Calu3 (cell line): ENCODE results near the gene BEGAIN. TPM values are rescaled to one million over a fixed set of nuclear protein-coding genes. Genes with fewer than 3 reads are reported as not detected.

Experiments
- BruUV-seq: library from RNA; stranded (reverse); fragments of 400-500 nt; replicated peaks from 2 replicates; lab custom pipeline; 2021; lab: Mats Ljungman, UMichigan
- CTCF ChIA-PET: fragments of 300-600 bp; sonication (Branson Sonifier 250); formaldehyde crosslinking; loops from one replicate; lab custom pipeline; 2022; ENCODE audit warnings: antibody characterized with exemption; lab: Charles Lee
- DNase-seq: peaks from one replicate; pipeline ENCODE4 v3.0.0; 2022
- H3K27ac Mint-ChIP-seq: one replicate; pipeline ENCODE4 v1.8.0; 2022; ENCODE audit warnings: mixed read lengths; ENCODE audit not compliant: unreplicated experiment
- H3K27me3 Mint-ChIP-seq: one replicate; pipeline ENCODE4 v1.8.0; 2022; ENCODE audit warnings: mixed read lengths; ENCODE audit not compliant: unreplicated experiment
- H3K36me3 Mint-ChIP-seq: one replicate; pipeline ENCODE4 v1.8.0; 2022; ENCODE audit warnings: mild to moderate bottlenecking, moderate library complexity, mixed read lengths; ENCODE audit not compliant: insufficient read depth, unreplicated experiment
- H3K4me1 Mint-ChIP-seq: one replicate; pipeline ENCODE4 v1.8.0; 2022; ENCODE audit warnings: mild to moderate bottlenecking, low read depth, mixed read lengths; ENCODE audit not compliant: unreplicated experiment
- H3K4me3 Mint-ChIP-seq: one replicate; pipeline ENCODE4 v1.8.0; 2022; ENCODE audit warnings: mild to moderate bottlenecking, low read depth, moderate library complexity, mixed read lengths; ENCODE audit not compliant: unreplicated experiment
- H3K9me3 Mint-ChIP-seq: one replicate; pipeline ENCODE4 v1.8.0; 2022; ENCODE audit warnings: low read depth, mixed read lengths; ENCODE audit not compliant: unreplicated experiment
- CTCF ChIP-seq: fragments of 200-600 bp; IDR thresholded peaks from one replicate; pipeline ENCODE4 v1.8.0; 2022; ENCODE audit warnings: antibody characterized with exemption; ENCODE audit not compliant: unreplicated experiment
- intact Hi-C: fragments of 100-400 bp; cut with micrococcal nuclease; formaldehyde crosslinking; loops from one replicate; pipeline ENCODE4 v1.10.0; 2022; ENCODE audit not compliant: unreplicated experiment
- total RNA-seq: library from RNA; stranded (reverse); gene quantifications from 2 replicates; pipeline ENCODE4 v1.2.3, GENCODE V29; 2022

BEGAIN gene
- total RNA-seq, 1 experiment from 2014 or later, result 0.26 TPM

- CTCF ChIA-PET, result no interaction called here
- Mint-ChIP-seq H3K4me1 (no peaks in the 10 kb centered on the region), H3K4me3 (no peak overlapping the region), H3K27me3 (peaks cover 44% of the 10 kb centered on the region), H3K27ac (no peak overlapping the region), H3K9me3 (no peaks in the 10 kb centered on the region), H3K36me3 (no peaks in the 10 kb centered on the region)
- no peak for DNase-seq
- no peak for TF ChIP-seq CTCF
- intact Hi-C loops, result no loop called here
- no TSS peak for BruUV-seq
Measured at GRCh38 chr14:100584056-100585031, 2.9 kb downstream of the BEGAIN start.

DNA sequence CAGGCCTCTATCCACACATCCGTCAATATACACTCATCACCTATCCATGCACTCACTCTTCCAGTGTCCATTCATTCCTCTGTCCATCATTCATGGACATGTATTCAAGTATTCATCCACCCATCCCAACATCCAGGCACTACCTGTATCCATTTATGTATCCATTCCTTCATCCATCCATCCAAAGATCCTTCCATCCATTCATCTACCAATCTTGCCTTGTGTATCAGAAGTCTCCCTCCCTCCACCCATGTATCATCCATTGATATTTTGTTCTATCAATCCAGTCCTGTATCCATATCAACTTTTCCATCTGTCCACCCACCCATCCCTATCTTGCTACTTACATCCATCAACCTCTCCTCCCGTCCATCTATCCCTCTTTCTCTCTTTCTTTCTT is 4.0 kb downstream of the BEGAIN start:
- peaks cover 33% of the 10 kb centered on the region for H3K27me3 Mint-ChIP-seq
- intact Hi-C loops, result no loop called here
- H3K9me3 Mint-ChIP-seq, result no peaks in the 10 kb centered on the region
- CTCF ChIA-PET, result no interaction called here
- H3K27ac Mint-ChIP-seq, result no peak overlapping the region
- no peaks in the 10 kb centered on the region for H3K4me1 Mint-ChIP-seq
- TF ChIP-seq CTCF, result no peak
- no peak for DNase-seq
- BruUV-seq, result no TSS peak
- no peak overlapping the region for H3K4me3 Mint-ChIP-seq
- no peaks in the 10 kb centered on the region for H3K36me3 Mint-ChIP-seq

- intact Hi-C loops, result no loop called here
- no peak for TF ChIP-seq CTCF
- CTCF ChIA-PET, result no interaction called here
- Mint-ChIP-seq H3K36me3 (no peaks in the 10 kb centered on the region), H3K27ac (no peak overlapping the region), H3K27me3 (peaks cover 27% of the 10 kb centered on the region), H3K4me3 (no peak overlapping the region), H3K9me3 (no peaks in the 10 kb centered on the region), H3K4me1 (no peaks in the 10 kb centered on the region)
- no peak for DNase-seq
- no TSS peak for BruUV-seq
Measured at GRCh38 chr14:100582496-100583165, 4.6 kb downstream of the BEGAIN start.

- Mint-ChIP-seq H3K4me1 (no peaks in the 10 kb centered on the region), H3K4me3 (no peak overlapping the region), H3K27me3 (peaks cover 26% of the 10 kb centered on the region), H3K27ac (no peak overlapping the region), H3K36me3 (no peaks in the 10 kb centered on the region), H3K9me3 (no peaks in the 10 kb centered on the region)
- no peak for DNase-seq
- TF ChIP-seq CTCF, result no peak
- intact Hi-C loops, result no loop called here
- CTCF ChIA-PET, result no interaction called here
- no TSS peak for BruUV-seq
Measured at GRCh38 chr14:100581228-100582145, 5.7 kb downstream of the BEGAIN start.
